Measurements from ENCODE around the gene KRIT1. TPM values are rescaled to one million over a fixed set of nuclear protein-coding genes. Genes with fewer than 3 reads are reported as not detected.

KRIT1 gene
- total RNA-seq = 10 to 100 TPM; 36.3 to 65.2 TPM
- 10 to 100 TPM; 14.3 to 20.4 TPM for polyA plus RNA-seq
- long read RNA-seq, donor 1, partial matches to known transcripts = 7 of 16 reads
- long read RNA-seq, donor 1, other reads (novel, unspliced or antisense) = 9 of 16 reads
- long read RNA-seq, donor 2, partial matches to known transcripts = 5 of 15 reads
- long read RNA-seq, donor 2, other reads (novel, unspliced or antisense) = 9 of 15 reads

- Histone ChIP-seq H3K36me3 (ENCODE audit: control insufficient read depth in 1 of 2, insufficient read depth in 2 of 2, low read length in 1 of 2) (peaks cover 0 to 2% of the 10 kb centered on the region in 2 donors), H3K27me3 (ENCODE audit: control insufficient read depth in 1 of 2, insufficient read depth in 2 of 2, low read length in 1 of 2) (no peaks in the 10 kb centered on the region), H3K9me3 (ENCODE audit: control insufficient read depth, low read length) (no peaks in the 10 kb centered on the region), H3K27ac (ENCODE audit: low read depth in 1 of 2, low read length in 2 of 2) (peak within 1 kb of the TSS; percentile 46 to 84), H3K4me1 (ENCODE audit: control insufficient read depth in 1 of 2, insufficient read depth in 2 of 2, low read length in 2 of 2) (no peaks in the 10 kb centered on the region), H3K4me3 (ENCODE audit: low read length in 2 of 2) (peak within 1 kb of the TSS; percentile 87 to 94)
- 0% methylated on average over 50 to 71 of the region's 71 CpGs for WGBS, 2 donors
- intact Hi-C loops (cut with DNase I) = loop anchor here (5.0 to 10.0 kb wide), 5 partner anchors 37 to 209 kb away; no protein-coding TSS in a partner anchor
- ATAC-seq (ENCODE audit: low FRiP score) = peak; percentile 94
- DNase-seq = peak; percentile 93 to 96
These were observed at the start of gene KRIT1, which contains the start of gene ANKIB1 for GRCh38 chr7:92245487-92246359. KRIT1 (minus strand) TSS chr7:92245914; CDS start chr7:92242135, 3,779 bp downstream. ANKIB1 (plus strand) TSS chr7:92245974; CDS start chr7:92294979, 49,005 bp downstream.

- H3K27me3 ChIP-seq (ENCODE audit: control insufficient read depth in 1 of 2, insufficient read depth in 2 of 2, low read length in 1 of 2) = no peaks in the 10 kb centered on the region
- intact Hi-C loops (cut with DNase I) = loop anchor here in 1 of 2 donors (5.0 kb wide), 1 partner anchor 48 kb away; the partner anchor contains the start of genes ANKIB1 and KRIT1
- H3K27ac ChIP-seq (ENCODE audit: low read depth in 1 of 2, low read length in 2 of 2) = no peak overlapping the region
- peaks cover 0 to 2% of the 10 kb centered on the region in 2 donors for H3K4me1 ChIP-seq (ENCODE audit: control insufficient read depth in 1 of 2, insufficient read depth in 2 of 2, low read length in 2 of 2)
- WGBS, 2 donors = 2 to 7% methylated on average over 1 of the region's 1 CpG
- no peak for DNase-seq
- H3K9me3 ChIP-seq (ENCODE audit: control insufficient read depth, low read length) = no peaks in the 10 kb centered on the region
- H3K36me3 ChIP-seq (ENCODE audit: control insufficient read depth in 1 of 2, insufficient read depth in 2 of 2, low read length in 1 of 2) = no peaks in the 10 kb centered on the region
- no peak overlapping the region for H3K4me3 ChIP-seq (ENCODE audit: low read length in 2 of 2)
- ATAC-seq (ENCODE audit: low FRiP score) = no peak
These were observed 49.7 kb upstream of the KRIT1 start for GRCh38 chr7:92295391-92295790.

- 41 to 55% methylated on average over 2 of the region's 2 CpGs for WGBS, 2 donors
These were observed 48.3 kb upstream of the KRIT1 start for GRCh38 chr7:92293896-92294590.

GRCh38 chr7:92292981-92293380 is 47.3 kb upstream of the KRIT1 start:
- Histone ChIP-seq H3K4me3 (ENCODE audit: low read length in 2 of 2) (no peak overlapping the region), H3K9me3 (ENCODE audit: control insufficient read depth, low read length) (no peaks in the 10 kb centered on the region), H3K27me3 (ENCODE audit: control insufficient read depth in 1 of 2, insufficient read depth in 2 of 2, low read length in 1 of 2) (no peaks in the 10 kb centered on the region), H3K36me3 (ENCODE audit: control insufficient read depth in 1 of 2, insufficient read depth in 2 of 2, low read length in 1 of 2) (no peaks in the 10 kb centered on the region), H3K27ac (ENCODE audit: low read depth in 1 of 2, low read length in 2 of 2) (no peak overlapping the region), H3K4me1 (ENCODE audit: control insufficient read depth in 1 of 2, insufficient read depth in 2 of 2, low read length in 2 of 2) (peaks cover 0 to 2% of the 10 kb centered on the region in 2 donors)
- ATAC-seq (ENCODE audit: low FRiP score) (no peak), DNase-seq (no peak)
- intact Hi-C loops (cut with DNase I) = no loop called here
- 82 to 83% methylated on average over 3 of the region's 3 CpGs for WGBS, 2 donors

More at GRCh38 chr7:92293896-92294590, 48.3 kb upstream of the KRIT1 start:
- Histone ChIP-seq H3K27ac (ENCODE audit: low read depth in 1 of 2, low read length in 2 of 2) (no peak overlapping the region), H3K27me3 (ENCODE audit: control insufficient read depth in 1 of 2, insufficient read depth in 2 of 2, low read length in 1 of 2) (no peaks in the 10 kb centered on the region), H3K4me1 (ENCODE audit: control insufficient read depth in 1 of 2, insufficient read depth in 2 of 2, low read length in 2 of 2) (peaks cover 0 to 2% of the 10 kb centered on the region in 2 donors), H3K36me3 (ENCODE audit: control insufficient read depth in 1 of 2, insufficient read depth in 2 of 2, low read length in 1 of 2) (no peaks in the 10 kb centered on the region), H3K9me3 (ENCODE audit: control insufficient read depth, low read length) (no peaks in the 10 kb centered on the region), H3K4me3 (ENCODE audit: low read length in 2 of 2) (peak overlapping the region in 1 of 2 donors; percentile 34)
- DNase-seq (no peak), ATAC-seq (ENCODE audit: low FRiP score) (no peak)
- intact Hi-C loops (cut with DNase I) = no loop called here

GRCh38 chr7:92289321-92289720 is 43.6 kb upstream of the KRIT1 start:
- H3K4me3 ChIP-seq (ENCODE audit: low read length in 2 of 2) = no peak overlapping the region
- WGBS, 2 donors = 94% methylated on average over 2 of the region's 2 CpGs
- no peaks in the 10 kb centered on the region for H3K9me3 ChIP-seq (ENCODE audit: control insufficient read depth, low read length)
- DNase-seq = no peak
- no peaks in the 10 kb centered on the region for H3K36me3 ChIP-seq (ENCODE audit: control insufficient read depth in 1 of 2, insufficient read depth in 2 of 2, low read length in 1 of 2)
- ATAC-seq (ENCODE audit: low FRiP score) = no peak
- intact Hi-C loops (cut with DNase I) = no loop called here
- no peak overlapping the region for H3K27ac ChIP-seq (ENCODE audit: low read depth in 1 of 2, low read length in 2 of 2)
- H3K4me1 ChIP-seq (ENCODE audit: control insufficient read depth in 1 of 2, insufficient read depth in 2 of 2, low read length in 2 of 2) = no peaks in the 10 kb centered on the region
- H3K27me3 ChIP-seq (ENCODE audit: control insufficient read depth in 1 of 2, insufficient read depth in 2 of 2, low read length in 1 of 2) = no peaks in the 10 kb centered on the region

GRCh38 chr7:92282930-92283329 is 37.2 kb upstream of the KRIT1 start:
- no peak overlapping the region for H3K27ac ChIP-seq (ENCODE audit: low read depth in 1 of 2, low read length in 2 of 2)
- no peak overlapping the region for H3K4me3 ChIP-seq (ENCODE audit: low read length in 2 of 2)
- peaks cover 1 to 12% of the 10 kb centered on the region in 2 donors for H3K4me1 ChIP-seq (ENCODE audit: control insufficient read depth in 1 of 2, insufficient read depth in 2 of 2, low read length in 2 of 2)
- no peaks in the 10 kb centered on the region for H3K9me3 ChIP-seq (ENCODE audit: control insufficient read depth, low read length)
- intact Hi-C loops (cut with DNase I) = loop anchor here in 1 of 2 donors (5.0 kb wide), 1 partner anchor 36 kb away; the partner anchor contains the start of genes ANKIB1 and KRIT1
- no peak for DNase-seq
- H3K36me3 ChIP-seq (ENCODE audit: control insufficient read depth in 1 of 2, insufficient read depth in 2 of 2, low read length in 1 of 2) = no peaks in the 10 kb centered on the region
- ATAC-seq (ENCODE audit: low FRiP score) = no peak
- 30 to 41% methylated on average over 1 of the region's 1 CpG for WGBS, 2 donors
- no peaks in the 10 kb centered on the region for H3K27me3 ChIP-seq (ENCODE audit: control insufficient read depth in 1 of 2, insufficient read depth in 2 of 2, low read length in 1 of 2)

- intact Hi-C loops (cut with DNase I) = loop anchor here in 1 of 2 donors (5.0 kb wide), 1 partner anchor 35 kb away; the partner anchor contains the start of genes ANKIB1 and KRIT1
- no peak for DNase-seq
- H3K27me3 ChIP-seq (ENCODE audit: control insufficient read depth in 1 of 2, insufficient read depth in 2 of 2, low read length in 1 of 2) = no peaks in the 10 kb centered on the region
- no peaks in the 10 kb centered on the region for H3K9me3 ChIP-seq (ENCODE audit: control insufficient read depth, low read length)
- H3K27ac ChIP-seq (ENCODE audit: low read depth in 1 of 2, low read length in 2 of 2) = no peak overlapping the region
- peaks cover 3 to 14% of the 10 kb centered on the region in 2 donors for H3K4me1 ChIP-seq (ENCODE audit: control insufficient read depth in 1 of 2, insufficient read depth in 2 of 2, low read length in 2 of 2)
- H3K4me3 ChIP-seq (ENCODE audit: low read length in 2 of 2) = no peak overlapping the region
- no peak for ATAC-seq (ENCODE audit: low FRiP score)
- 41 to 47% methylated on average over 6 of the region's 6 CpGs for WGBS, 2 donors
- H3K36me3 ChIP-seq (ENCODE audit: control insufficient read depth in 1 of 2, insufficient read depth in 2 of 2, low read length in 1 of 2) = no peaks in the 10 kb centered on the region
These were observed 36.6 kb upstream of the KRIT1 start for GRCh38 chr7:92282221-92282814.

GRCh38 chr7:92281031-92281430 is 35.3 kb upstream of the KRIT1 start:
- no peaks in the 10 kb centered on the region for H3K27me3 ChIP-seq (ENCODE audit: control insufficient read depth in 1 of 2, insufficient read depth in 2 of 2, low read length in 1 of 2)
- H3K9me3 ChIP-seq (ENCODE audit: control insufficient read depth, low read length) = no peaks in the 10 kb centered on the region
- WGBS, 2 donors = 89 to 98% methylated on average over 2 of the region's 2 CpGs
- H3K27ac ChIP-seq (ENCODE audit: low read depth in 1 of 2, low read length in 2 of 2) = no peak overlapping the region
- no peak for ATAC-seq (ENCODE audit: low FRiP score)
- H3K4me3 ChIP-seq (ENCODE audit: low read length in 2 of 2) = no peak overlapping the region
- no peak for DNase-seq
- intact Hi-C loops (cut with DNase I) = loop anchor here in 1 of 2 donors (5.0 kb wide), 1 partner anchor 34 kb away; the partner anchor contains the start of genes ANKIB1 and KRIT1
- peaks cover 3 to 15% of the 10 kb centered on the region in 2 donors for H3K4me1 ChIP-seq (ENCODE audit: control insufficient read depth in 1 of 2, insufficient read depth in 2 of 2, low read length in 2 of 2)
- H3K36me3 ChIP-seq (ENCODE audit: control insufficient read depth in 1 of 2, insufficient read depth in 2 of 2, low read length in 1 of 2) = no peaks in the 10 kb centered on the region
